HCT116 (cell line): ENCODE data around the gene PCCB.

Experiments used
- CBX3 ChIP-seq: IDR thresholded peaks from 2 replicates; pipeline ENCODE4 v1.6.1; 2012; ENCODE audit warnings: low read depth
- ELF1 ChIP-seq: IDR thresholded peaks from 2 replicates; pipeline ENCODE4 v1.6.1; 2012; ENCODE audit warnings: low read depth, borderline replicate concordance
- EZH2 ChIP-seq: fragments of 200-600 bp; sonication (generic); IDR thresholded peaks from 2 replicates; pipeline ENCODE4 v1.6.1; 2017; ENCODE audit warnings: antibody characterized with exemption, mixed run types
- POLR2A ChIP-seq: IDR thresholded peaks from 2 replicates; pipeline ENCODE4 v1.7.0; 2011; ENCODE audit warnings: borderline replicate concordance; ENCODE audit not compliant: insufficient read depth, insufficient read length; ENCODE audit errors: extremely low read depth
- POLR2AphosphoS5 ChIP-seq: IDR thresholded peaks from 2 replicates; pipeline ENCODE4 v1.6.1; 2011; ENCODE audit warnings: mild to moderate bottlenecking, low read depth, low read length, moderate library complexity
- RAD21 ChIP-seq: IDR thresholded peaks from 2 replicates; pipeline ENCODE4 v1.6.1; 2012; ENCODE audit warnings: low read depth, mild to moderate bottlenecking
- SP1 ChIP-seq: IDR thresholded peaks from 2 replicates; pipeline ENCODE4 v1.6.1; 2012; ENCODE audit warnings: low read depth
- TCF7L2 ChIP-seq: IDR thresholded peaks from 2 replicates; pipeline ENCODE4 v1.7.0; 2011; ENCODE audit warnings: borderline replicate concordance, inconsistent platforms; ENCODE audit not compliant: insufficient read depth, insufficient read length; ENCODE audit errors: extremely low read depth
- YY1 ChIP-seq: IDR thresholded peaks from 2 replicates; pipeline ENCODE4 v1.6.1; 2011; ENCODE audit warnings: low read length, low read depth, moderate library complexity, mild to moderate bottlenecking; ENCODE audit not compliant: insufficient replicate concordance; ENCODE audit errors: extremely low read depth
- ZFX ChIP-seq: fragments of 450-650 bp; IDR thresholded peaks from 2 replicates; pipeline ENCODE4 v1.6.1; 2017
- TF ChIP-seq, protein P1 (sequence below), 3 experiments: fragments of 200-600 bp in 1 of 3; sonication (generic) in 1 of 3; IDR thresholded peaks in 2 of 3; conservative IDR thresholded peaks in 1 of 3; 2 replicates each; pipeline ENCODE4 v1.5.1; 2012 to 2017; ENCODE audit warnings: low read depth in 2 of 3, low read length in 2 of 3, antibody characterized with exemption in 1 of 3, borderline replicate concordance in 1 of 3, control low read depth in 1 of 3, mild to moderate bottlenecking in 1 of 3, mixed read lengths in 1 of 3, mixed run types in 1 of 3, moderate library complexity in 1 of 3; ENCODE audit not compliant: insufficient read depth in 1 of 3
- TF ChIP-seq, protein P2 (sequence below): IDR thresholded peaks from 2 replicates; pipeline ENCODE4 v1.6.1; 2012; ENCODE audit warnings: low read depth

DNA sequence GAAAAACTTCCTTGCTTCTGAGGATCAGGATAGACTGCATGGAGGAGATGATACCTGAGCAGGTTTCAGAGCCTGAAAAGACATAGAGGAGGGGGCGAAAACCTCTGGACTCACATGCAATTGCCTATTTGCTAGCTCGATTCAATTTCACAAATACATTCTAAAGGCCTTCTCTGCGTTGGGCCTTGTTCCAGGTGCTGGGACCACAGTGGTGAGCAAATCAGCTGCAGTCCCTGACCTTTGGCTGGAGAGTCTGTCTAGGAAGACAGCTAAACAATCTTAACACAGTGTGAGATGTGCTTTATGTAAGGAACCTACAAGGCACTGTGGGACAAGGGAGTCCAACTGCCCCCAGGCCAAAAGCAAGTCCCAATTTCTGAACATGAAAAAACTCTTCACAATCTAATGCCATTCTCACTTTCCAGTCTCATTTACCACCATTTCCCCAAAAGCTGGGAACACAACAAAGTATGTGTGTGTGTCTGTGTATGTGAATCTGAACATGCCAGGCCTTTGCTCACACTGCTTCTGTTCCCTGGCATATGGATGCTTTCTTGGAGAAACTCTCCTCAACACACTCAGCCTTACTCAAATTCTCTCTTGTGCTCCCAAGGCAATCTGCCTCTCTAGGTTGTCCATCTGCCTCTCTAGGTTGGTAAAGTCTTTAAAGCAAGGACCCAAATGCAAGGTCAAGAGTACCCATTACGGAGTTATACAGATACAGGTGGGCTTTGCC lies 2.1 kb upstream of the PCCB start:
- TF ChIP-seq SP1 (no peak), POLR2A (no peak), YY1 (no peak), POLR2AphosphoS5 (no peak), EZH2 (no peak), TCF7L2 (no peak), ZFX (no peak), RAD21 (no peak), ELF1 (no peak), CBX3 (no peak)
- TF ChIP-seq, protein P1, sequence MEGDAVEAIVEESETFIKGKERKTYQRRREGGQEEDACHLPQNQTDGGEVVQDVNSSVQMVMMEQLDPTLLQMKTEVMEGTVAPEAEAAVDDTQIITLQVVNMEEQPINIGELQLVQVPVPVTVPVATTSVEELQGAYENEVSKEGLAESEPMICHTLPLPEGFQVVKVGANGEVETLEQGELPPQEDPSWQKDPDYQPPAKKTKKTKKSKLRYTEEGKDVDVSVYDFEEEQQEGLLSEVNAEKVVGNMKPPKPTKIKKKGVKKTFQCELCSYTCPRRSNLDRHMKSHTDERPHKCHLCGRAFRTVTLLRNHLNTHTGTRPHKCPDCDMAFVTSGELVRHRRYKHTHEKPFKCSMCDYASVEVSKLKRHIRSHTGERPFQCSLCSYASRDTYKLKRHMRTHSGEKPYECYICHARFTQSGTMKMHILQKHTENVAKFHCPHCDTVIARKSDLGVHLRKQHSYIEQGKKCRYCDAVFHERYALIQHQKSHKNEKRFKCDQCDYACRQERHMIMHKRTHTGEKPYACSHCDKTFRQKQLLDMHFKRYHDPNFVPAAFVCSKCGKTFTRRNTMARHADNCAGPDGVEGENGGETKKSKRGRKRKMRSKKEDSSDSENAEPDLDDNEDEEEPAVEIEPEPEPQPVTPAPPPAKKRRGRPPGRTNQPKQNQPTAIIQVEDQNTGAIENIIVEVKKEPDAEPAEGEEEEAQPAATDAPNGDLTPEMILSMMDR (IDR thresholded peaks at IDR 0.05 in 2 of 3, conservative IDR thresholded peaks at IDR 0.05 in 1 of 3; ENCODE audit: borderline replicate concordance in 1 of 3, insufficient read depth in 1 of 3, low read depth in 2 of 3, low read length in 2 of 3): no peak
- TF ChIP-seq, protein P2, sequence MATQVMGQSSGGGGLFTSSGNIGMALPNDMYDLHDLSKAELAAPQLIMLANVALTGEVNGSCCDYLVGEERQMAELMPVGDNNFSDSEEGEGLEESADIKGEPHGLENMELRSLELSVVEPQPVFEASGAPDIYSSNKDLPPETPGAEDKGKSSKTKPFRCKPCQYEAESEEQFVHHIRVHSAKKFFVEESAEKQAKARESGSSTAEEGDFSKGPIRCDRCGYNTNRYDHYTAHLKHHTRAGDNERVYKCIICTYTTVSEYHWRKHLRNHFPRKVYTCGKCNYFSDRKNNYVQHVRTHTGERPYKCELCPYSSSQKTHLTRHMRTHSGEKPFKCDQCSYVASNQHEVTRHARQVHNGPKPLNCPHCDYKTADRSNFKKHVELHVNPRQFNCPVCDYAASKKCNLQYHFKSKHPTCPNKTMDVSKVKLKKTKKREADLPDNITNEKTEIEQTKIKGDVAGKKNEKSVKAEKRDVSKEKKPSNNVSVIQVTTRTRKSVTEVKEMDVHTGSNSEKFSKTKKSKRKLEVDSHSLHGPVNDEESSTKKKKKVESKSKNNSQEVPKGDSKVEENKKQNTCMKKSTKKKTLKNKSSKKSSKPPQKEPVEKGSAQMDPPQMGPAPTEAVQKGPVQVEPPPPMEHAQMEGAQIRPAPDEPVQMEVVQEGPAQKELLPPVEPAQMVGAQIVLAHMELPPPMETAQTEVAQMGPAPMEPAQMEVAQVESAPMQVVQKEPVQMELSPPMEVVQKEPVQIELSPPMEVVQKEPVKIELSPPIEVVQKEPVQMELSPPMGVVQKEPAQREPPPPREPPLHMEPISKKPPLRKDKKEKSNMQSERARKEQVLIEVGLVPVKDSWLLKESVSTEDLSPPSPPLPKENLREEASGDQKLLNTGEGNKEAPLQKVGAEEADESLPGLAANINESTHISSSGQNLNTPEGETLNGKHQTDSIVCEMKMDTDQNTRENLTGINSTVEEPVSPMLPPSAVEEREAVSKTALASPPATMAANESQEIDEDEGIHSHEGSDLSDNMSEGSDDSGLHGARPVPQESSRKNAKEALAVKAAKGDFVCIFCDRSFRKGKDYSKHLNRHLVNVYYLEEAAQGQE: no peak
